GM23338 (cell line): ENCODE results near the gene DBT. TPM values are rescaled to one million over a fixed set of nuclear protein-coding genes. Genes with fewer than 3 reads are reported as not detected.

Source experiments
- ATAC-seq: fragments of 200-7000 bp; cut with Tn5 transposase; 3 replicates; pipeline ENCODE4 v1.9.1; 2020
- DNase-seq: peaks from one replicate; pipeline ENCODE4 v3.0.0-alpha.2; 2015; ENCODE audit warnings: low spot score
- H2AFZ ChIP-seq: fragments of 200-600 bp; sonication (generic); 2 replicates; pipeline ENCODE4 v1.8.0; 2016; ENCODE audit warnings: antibody characterized with exemption, mild to moderate bottlenecking, moderate library complexity
- H3F3A ChIP-seq: fragments of 200-600 bp; sonication (generic); replicated peaks from 2 replicates; pipeline ENCODE4 v1.8.0; 2017; ENCODE audit warnings: antibody characterized with exemption, mixed run types, low read depth
- H3K27ac ChIP-seq: fragments of 200-600 bp; sonication (generic); 2 replicates; pipeline ENCODE4 v1.6.1; 2016; ENCODE audit warnings: low read depth
- H3K27me3 ChIP-seq: fragments of 200-600 bp; sonication (generic); 2 replicates; pipeline ENCODE4 v1.8.0; 2016; ENCODE audit warnings: mild to moderate bottlenecking, mixed run types, moderate library complexity; ENCODE audit not compliant: insufficient read depth
- H3K36me3 ChIP-seq: fragments of 200-600 bp; sonication (generic); 2 replicates; pipeline ENCODE4 v1.8.0; 2016; ENCODE audit warnings: mild to moderate bottlenecking; ENCODE audit not compliant: insufficient read depth
- H3K4me1 ChIP-seq: fragments of 200-600 bp; sonication (generic); 2 replicates; pipeline ENCODE4 v1.8.0; 2016; ENCODE audit warnings: mild to moderate bottlenecking, moderate library complexity; ENCODE audit not compliant: insufficient read depth
- H3K4me2 ChIP-seq: fragments of 200-600 bp; sonication (generic); 2 replicates; pipeline ENCODE4 v1.7.1; 2017; ENCODE audit warnings: mixed run types
- H3K4me3 ChIP-seq: fragments of 200-600 bp; sonication (generic); 2 replicates; pipeline ENCODE4 v1.6.1; 2016; ENCODE audit warnings: mixed run types
- H3K79me2 ChIP-seq: fragments of 200-600 bp; sonication (generic); replicated peaks from 2 replicates; pipeline ENCODE4 v1.8.0; 2017; ENCODE audit warnings: mild to moderate bottlenecking; ENCODE audit not compliant: insufficient read depth
- H3K9me2 ChIP-seq: fragments of 200-600 bp; sonication (generic); 2 replicates; pipeline ENCODE4 v1.8.0; 2017; ENCODE audit not compliant: insufficient read depth
- H4K20me1 ChIP-seq: fragments of 200-600 bp; sonication (generic); replicated peaks from 2 replicates; pipeline ENCODE4 v1.8.0; 2017; ENCODE audit warnings: mild to moderate bottlenecking; ENCODE audit not compliant: insufficient read depth
- H3K27ac Mint-ChIP-seq: 2 replicates; pipeline ENCODE4 v1.8.0; 2020; ENCODE audit warnings: inconsistent platforms, mild to moderate bottlenecking, moderate library complexity, mixed read lengths
- H3K27me3 Mint-ChIP-seq: 3 replicates; pipeline ENCODE4 v1.8.0; 2022; ENCODE audit warnings: low read depth, mild to moderate bottlenecking, moderate library complexity, mixed read lengths, inconsistent platforms; ENCODE audit not compliant: insufficient read depth, poor library complexity
- H3K36me3 Mint-ChIP-seq: 3 replicates; pipeline ENCODE4 v1.8.0; 2021; ENCODE audit warnings: low read depth, mild to moderate bottlenecking, inconsistent platforms, moderate library complexity, mixed read lengths
- H3K4me1 Mint-ChIP-seq: 3 replicates; pipeline ENCODE4 v1.8.0; 2020; ENCODE audit warnings: mild to moderate bottlenecking, inconsistent platforms, mixed read lengths
- H3K4me3 Mint-ChIP-seq: 3 replicates; pipeline ENCODE4 v1.8.0; 2021; ENCODE audit warnings: moderate library complexity, mild to moderate bottlenecking, inconsistent platforms, mixed read lengths
- H3K9me3 Mint-ChIP-seq: 3 replicates; pipeline ENCODE4 v1.8.0; 2020; ENCODE audit warnings: moderate library complexity, mild to moderate bottlenecking, inconsistent platforms, mixed read lengths
- CREB1 ChIP-seq: fragments of 250-450 bp; sonication (Bioruptor Pico); IDR thresholded peaks from 2 replicates; pipeline ENCODE4 v1.5.0; 2020; ENCODE audit warnings: low read depth, mild to moderate bottlenecking, moderate library complexity
- CTCF ChIP-seq, 2 experiments: fragments of 200-600 bp in 1 of 2; sonication (generic) in 1 of 2; conservative IDR thresholded peaks; 2 replicates each; pipeline versions ENCODE4 v1.5.1 to v1.6.1; 2016 to 2017; ENCODE audit warnings: antibody characterized with exemption in 2 of 2, low read depth in 2 of 2, mild to moderate bottlenecking in 2 of 2, moderate library complexity in 1 of 2
- ETS1 ChIP-seq: IDR thresholded peaks from 2 replicates; pipeline ENCODE4 v1.6.1; 2016; ENCODE audit warnings: antibody characterized with exemption
- EZH2 ChIP-seq: fragments of 200-600 bp; sonication (generic); IDR thresholded peaks from one replicate; pipeline ENCODE4 v1.8.0; 2017; ENCODE audit warnings: antibody characterized with exemption, mild to moderate bottlenecking, low read depth; ENCODE audit not compliant: unreplicated experiment
- EZH2phosphoT487 ChIP-seq: fragments of 200-600 bp; sonication (generic); IDR thresholded peaks from one replicate; pipeline ENCODE4 v1.8.1; 2018; ENCODE audit warnings: antibody characterized with exemption; ENCODE audit not compliant: unreplicated experiment
- NANOG ChIP-seq: IDR thresholded peaks from 2 replicates; pipeline ENCODE4 v1.6.1; 2016; ENCODE audit warnings: antibody characterized with exemption, borderline replicate concordance
- POLR2AphosphoS5 ChIP-seq: IDR thresholded peaks from 2 replicates; pipeline ENCODE4 v1.6.1; 2016; ENCODE audit warnings: antibody characterized with exemption, low read depth
- REST ChIP-seq: IDR thresholded peaks from one replicate; pipeline ENCODE4 v1.6.1; 2018; ENCODE audit warnings: antibody characterized with exemption; ENCODE audit not compliant: unreplicated experiment
- STAT1 ChIP-seq: IDR thresholded peaks from one replicate; pipeline ENCODE4 v1.6.1; 2016; ENCODE audit warnings: antibody characterized with exemption; ENCODE audit not compliant: unreplicated experiment
- ZNF114 ChIP-seq: fragments of 250-450 bp; sonication (Bioruptor Pico); IDR thresholded peaks from 2 replicates; pipeline ENCODE4 v1.5.0; 2020; ENCODE audit warnings: mild to moderate bottlenecking, moderate library complexity
- ZNF331 ChIP-seq: fragments of 250-450 bp; sonication (Bioruptor Pico); IDR thresholded peaks from 2 replicates; pipeline ENCODE4 v1.5.0; 2020; ENCODE audit warnings: low read depth, mild to moderate bottlenecking, moderate library complexity
- ZNF462 ChIP-seq: fragments of 250-450 bp; sonication (Bioruptor Pico); IDR thresholded peaks from 2 replicates; pipeline ENCODE4 v1.5.0; 2020; ENCODE audit warnings: mild to moderate bottlenecking, moderate library complexity
- polyA plus RNA-seq: library from polyadenylated mRNA; unstranded; fragments of >200 nt; fragmentation: Nextera tagmentation; extraction: Ambion mirVana; gene quantifications from 2 replicates; pipeline ENCODE4 v1.2.1, GENCODE V29; 2016
- total RNA-seq: library from RNA; depleted of rRNA; stranded (reverse); fragments of >200 nt; shearing (Covaris generic); gene quantifications from 2 replicates; pipeline ENCODE4 v1.2.3, GENCODE V29; 2014

DBT gene
- total and polyA plus RNA-seq, 2 experiments from 2014 or later: 8.1 to 14.7 TPM

- Histone ChIP-seq H3K9me2 (no peaks in the 10 kb centered on the region), H4K20me1 (no peaks in the 10 kb centered on the region), H2AFZ (no peak overlapping the region), H3K27ac (no peak overlapping the region), H3K79me2 (no peaks in the 10 kb centered on the region), H3K4me2 (no peak overlapping the region), H3K27me3 (no peaks in the 10 kb centered on the region), H3K4me1 (peaks cover 4% of the 10 kb centered on the region), H3F3A (no peaks in the 10 kb centered on the region), H3K36me3 (no peaks in the 10 kb centered on the region; the same call in 1 of the 2 replicates), H3K4me3 (no peak overlapping the region)
- TF ChIP-seq ZNF114 (CRISPR knock-in tag): no peak
- TF ChIP-seq NANOG: no peak
- TF ChIP-seq POLR2AphosphoS5: no peak
- TF ChIP-seq ZNF462 (CRISPR knock-in tag): no peak
- no peak for TF ChIP-seq STAT1
- no peak for TF ChIP-seq CTCF (conservative IDR thresholded peaks at IDR 0.05; ENCODE audit: low read depth in 2 of 2)
- no peak for TF ChIP-seq REST
- no peak for TF ChIP-seq EZH2
- no peak for TF ChIP-seq EZH2phosphoT487
- no peak for TF ChIP-seq ZNF331 (CRISPR knock-in tag)
- TF ChIP-seq CREB1: no peak
- no peak for TF ChIP-seq ETS1
- ATAC-seq (no peak), DNase-seq (no peak)
- H3K36me3 Mint-ChIP-seq: peaks cover 7% of the 10 kb centered on the region
- no peak overlapping the region for H3K4me3 Mint-ChIP-seq
- H3K27ac Mint-ChIP-seq: no peak overlapping the region
- peaks cover 4% of the 10 kb centered on the region for H3K27me3 Mint-ChIP-seq
- H3K4me1 Mint-ChIP-seq: peaks cover 10% of the 10 kb centered on the region
- no peaks in the 10 kb centered on the region; the same call in 2 of the 3 replicates for H3K9me3 Mint-ChIP-seq
Measured at GRCh38 chr1:100152271-100152670, 97.4 kb downstream of the DBT start.
